ENCODE measurements around the gene CLEC2D.

Gene CLEC2D

DNA sequence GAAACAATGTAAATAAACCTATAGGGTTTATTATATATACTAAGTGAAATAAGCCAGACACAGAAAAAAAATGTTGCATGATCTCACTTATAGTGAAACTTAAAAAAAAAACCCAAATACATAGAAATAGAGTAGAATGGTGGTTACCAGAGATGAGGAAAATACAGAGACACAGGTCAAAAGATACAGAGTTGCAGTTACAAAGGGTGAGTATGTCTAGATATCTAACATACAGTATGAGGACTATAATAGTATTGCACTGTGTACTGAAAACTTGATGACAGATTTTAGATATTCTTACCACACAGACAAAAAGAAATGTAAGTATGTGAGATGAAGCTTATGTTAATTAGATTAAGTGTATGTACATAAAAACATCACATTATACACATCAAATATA lies 28.1 kb downstream of the CLEC2D start:
- H3K79me2 ChIP-seq, result no peaks in the 10 kb centered on the region
- no peaks in the 10 kb centered on the region for H3K36me3 ChIP-seq (ENCODE audit: control insufficient read depth, insufficient read depth, low read length)
- no peak overlapping the region for H2AFZ ChIP-seq
- no peak overlapping the region for H3K4me2 ChIP-seq (ENCODE audit: low read length)
- H3K27me3 ChIP-seq (ENCODE audit: control insufficient read depth, insufficient read depth, low read length), result no peaks in the 10 kb centered on the region
- no peak overlapping the region for H3K27ac ChIP-seq
- H3K9ac ChIP-seq, result no peak overlapping the region
- H3K9me3 ChIP-seq (ENCODE audit: control insufficient read depth, low read length), result no peaks in the 10 kb centered on the region
- no peak overlapping the region for H3K4me3 ChIP-seq (ENCODE audit: low read depth, low read length)
- TF ChIP-seq CTCF (IDR thresholded peaks at IDR 0.05), result no peak
- no peaks in the 10 kb centered on the region for H3K4me1 ChIP-seq

- no peaks in the 10 kb centered on the region for H3K27me3 ChIP-seq (ENCODE audit: control insufficient read depth, insufficient read depth, low read length)
- no peak overlapping the region for H3K27ac ChIP-seq
- H3K36me3 ChIP-seq (ENCODE audit: control insufficient read depth, insufficient read depth, low read length), result no peaks in the 10 kb centered on the region
- no peaks in the 10 kb centered on the region for H3K4me1 ChIP-seq
- TF ChIP-seq CTCF (IDR thresholded peaks at IDR 0.05), result no peak
- H3K9me3 ChIP-seq (ENCODE audit: control insufficient read depth, low read length), result no peaks in the 10 kb centered on the region
- H3K4me2 ChIP-seq (ENCODE audit: low read length), result no peak overlapping the region
- H2AFZ ChIP-seq, result no peak overlapping the region
- no peak overlapping the region for H3K9ac ChIP-seq
- no peaks in the 10 kb centered on the region for H3K79me2 ChIP-seq
- H3K4me3 ChIP-seq (ENCODE audit: low read depth, low read length), result no peak overlapping the region
These were observed 29.2 kb downstream of the CLEC2D start for GRCh38 chr12:9698681-9699080.

DNA sequence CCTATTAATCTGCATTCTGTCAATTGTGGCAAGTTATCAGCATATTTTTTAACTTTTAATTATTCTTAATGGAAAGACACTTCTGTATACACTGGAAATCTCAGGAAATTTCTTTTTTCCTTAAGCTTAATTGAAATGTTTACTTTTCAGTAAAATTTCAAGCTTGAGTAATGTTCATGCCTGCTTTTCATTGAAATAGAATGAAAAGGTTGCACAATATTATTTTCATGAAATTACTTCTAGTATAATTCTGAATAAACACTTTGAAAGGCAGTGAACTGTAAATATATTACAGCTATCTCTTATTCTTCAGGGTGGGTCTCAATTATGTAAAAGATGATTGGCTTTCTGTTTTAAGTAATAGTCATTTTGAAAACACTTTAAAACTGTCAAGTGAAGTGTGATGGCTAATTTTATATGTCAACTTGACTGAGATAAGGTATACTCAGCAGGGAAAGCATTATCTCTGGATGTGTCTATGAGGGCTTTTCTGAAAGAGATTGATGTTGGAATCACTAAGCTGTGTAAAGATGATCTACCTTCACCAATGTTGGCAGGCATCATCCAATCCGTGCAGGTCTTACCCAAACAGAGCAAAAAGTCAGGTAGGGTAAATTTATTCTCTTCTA lies 29.9 kb downstream of the CLEC2D start:
- Histone ChIP-seq H3K79me2 (no peaks in the 10 kb centered on the region), H3K9me3 (ENCODE audit: control insufficient read depth, low read length) (no peaks in the 10 kb centered on the region), H3K27ac (no peak overlapping the region), H2AFZ (no peak overlapping the region), H3K4me1 (no peaks in the 10 kb centered on the region), H3K9ac (no peak overlapping the region), H3K27me3 (ENCODE audit: control insufficient read depth, insufficient read depth, low read length) (no peaks in the 10 kb centered on the region), H3K4me3 (ENCODE audit: low read depth, low read length) (no peak overlapping the region), H3K4me2 (ENCODE audit: low read length) (no peak overlapping the region), H3K36me3 (ENCODE audit: control insufficient read depth, insufficient read depth, low read length) (no peaks in the 10 kb centered on the region)
- TF ChIP-seq CTCF (IDR thresholded peaks at IDR 0.05), result no peak

GRCh38 chr12:9699898-9700605 lies 30.5 kb downstream of the CLEC2D start:
- Histone ChIP-seq H3K36me3 (ENCODE audit: control insufficient read depth, insufficient read depth, low read length) (no peaks in the 10 kb centered on the region), H3K27ac (no peak overlapping the region), H2AFZ (no peak overlapping the region), H3K9ac (no peak overlapping the region), H3K4me3 (ENCODE audit: low read depth, low read length) (no peak overlapping the region), H3K9me3 (ENCODE audit: control insufficient read depth, low read length) (no peaks in the 10 kb centered on the region), H3K4me1 (no peaks in the 10 kb centered on the region), H3K27me3 (ENCODE audit: control insufficient read depth, insufficient read depth, low read length) (no peaks in the 10 kb centered on the region), H3K4me2 (ENCODE audit: low read length) (no peak overlapping the region), H3K79me2 (no peaks in the 10 kb centered on the region)
- no peak for TF ChIP-seq CTCF (IDR thresholded peaks at IDR 0.05)

- Histone ChIP-seq H3K9me3 (ENCODE audit: control insufficient read depth, low read length) (no peaks in the 10 kb centered on the region), H3K27ac (no peak overlapping the region), H2AFZ (no peak overlapping the region), H3K4me2 (ENCODE audit: low read length) (no peak overlapping the region), H3K4me3 (ENCODE audit: low read depth, low read length) (no peak overlapping the region), H3K4me1 (no peaks in the 10 kb centered on the region), H3K27me3 (ENCODE audit: control insufficient read depth, insufficient read depth, low read length) (no peaks in the 10 kb centered on the region), H3K9ac (no peak overlapping the region), H3K79me2 (no peaks in the 10 kb centered on the region), H3K36me3 (ENCODE audit: control insufficient read depth, insufficient read depth, low read length) (no peaks in the 10 kb centered on the region)
- no peak for TF ChIP-seq CTCF (IDR thresholded peaks at IDR 0.05)
These were observed 31.1 kb downstream of the CLEC2D start for GRCh38 chr12:9700606-9700956.

Data from parathyroid adenoma (tissue), 2 donors.